Measurements from ENCODE around the gene FLOT1.
A peak's percentile ranks its signal among the peaks of the same experiment; 100 is the strongest.

The FLOT1 gene

DNA sequence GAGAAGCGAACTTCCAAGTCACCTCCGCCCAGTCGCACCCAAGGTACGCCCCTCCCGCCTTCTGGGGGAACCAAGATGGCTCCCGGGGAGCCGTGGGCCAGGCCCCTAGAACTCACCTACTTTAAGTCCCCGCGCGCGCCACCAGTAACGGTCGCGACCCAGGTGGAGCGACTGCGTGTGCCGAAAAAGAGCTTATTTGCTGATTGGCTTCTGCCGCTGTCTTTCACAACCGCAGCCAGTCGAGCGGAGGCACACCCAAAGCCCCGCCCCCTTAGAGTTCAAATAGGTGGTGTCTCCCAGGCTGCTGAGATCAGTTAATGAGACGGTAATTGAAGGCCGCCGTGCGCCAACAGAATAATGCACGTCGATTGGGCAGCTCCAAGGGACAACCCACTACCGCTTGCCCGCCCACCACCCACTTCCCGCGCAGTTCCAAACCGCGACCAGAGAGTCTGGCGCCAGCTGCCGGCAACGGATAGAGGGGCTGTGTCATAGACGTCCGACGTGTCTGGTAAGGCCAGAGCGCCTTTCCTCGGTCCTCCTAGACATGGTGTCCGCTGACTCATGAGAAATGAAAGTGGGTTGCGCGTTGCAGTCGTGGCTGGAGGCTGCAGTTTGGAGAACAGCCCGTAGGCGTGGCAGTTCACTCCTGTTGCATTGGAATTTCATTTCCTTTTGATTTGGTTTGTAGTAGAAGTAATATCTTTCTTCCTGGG, 25.2 kb downstream of the FLOT1 start, which contains the start of gene MDC1:
Gene MDC1, minus strand, starts transcription at position 153 of the 716 bp plus-strand sequence. CDS start 2,106 bp downstream, outside the sequence.
- H3K36me3 ChIP-seq (ENCODE audit: insufficient read depth, low read length): peaks cover 48% of the 10 kb centered on the region
- DNase-seq (ENCODE audit: low read depth, low spot score): peak; percentile 99
- H3K27ac ChIP-seq: peak within 1 kb of the TSS; percentile 98
- H3K9ac ChIP-seq (ENCODE audit: insufficient read length): peak within 1 kb of the TSS; percentile 86
- H3K9me3 ChIP-seq (ENCODE audit: low read depth, low read length): no peaks in the 10 kb centered on the region
- H3K4me3 ChIP-seq: peak within 1 kb of the TSS; percentile 78
- TF ChIP-seq EZH2 (IDR thresholded peaks at IDR 0.05): no peak
- no peak for TF ChIP-seq FOXP2 (optimal IDR thresholded peaks at IDR 0.05; ENCODE audit: control extremely low read depth, extremely low read length, insufficient read depth)
- peak; percentile 90 for TF ChIP-seq POLR2AphosphoS5 (IDR thresholded peaks at IDR 0.05; ENCODE audit: borderline replicate concordance, low read depth, low read length)

GRCh38 chr6:30716879-30717128, 25.7 kb downstream of the FLOT1 start:
- TF ChIP-seq POLR2AphosphoS5 (IDR thresholded peaks at IDR 0.05; ENCODE audit: borderline replicate concordance, low read depth, low read length) (no peak), FOXP2 (optimal IDR thresholded peaks at IDR 0.05; ENCODE audit: control extremely low read depth, extremely low read length, insufficient read depth) (no peak), EZH2 (IDR thresholded peaks at IDR 0.05) (no peak)
- DNase-seq (ENCODE audit: low read depth, low spot score): no peak
- Histone ChIP-seq H3K36me3 (ENCODE audit: insufficient read depth, low read length) (peaks cover 47% of the 10 kb centered on the region), H3K9ac (ENCODE audit: insufficient read length) (peak overlapping the region; percentile 82), H3K9me3 (ENCODE audit: low read depth, low read length) (no peaks in the 10 kb centered on the region), H3K4me3 (peak overlapping the region; percentile 78), H3K27ac (peak overlapping the region; percentile 95)

DNA sequence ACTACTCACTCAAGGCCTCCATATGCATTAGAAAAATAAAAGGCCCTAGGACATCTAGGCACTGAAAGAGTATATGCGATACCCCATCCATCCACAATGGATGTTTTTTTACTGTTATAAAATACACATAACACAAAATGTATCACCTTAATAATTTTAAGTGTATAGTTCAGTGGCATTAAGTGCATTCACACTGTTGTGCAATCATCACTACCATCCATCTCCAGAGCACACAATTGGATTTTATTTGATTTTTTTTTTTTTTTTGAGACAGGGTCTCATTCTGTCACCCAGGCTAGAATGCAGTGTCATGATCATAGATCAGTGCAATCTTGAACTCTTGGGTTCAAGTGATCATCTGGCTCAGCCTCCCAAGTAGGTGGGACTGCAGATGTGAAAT, 28.2 kb downstream of the FLOT1 start:
- Histone ChIP-seq H3K4me3 (no peak overlapping the region), H3K27ac (no peak overlapping the region), H3K36me3 (ENCODE audit: insufficient read depth, low read length) (peaks cover 53% of the 10 kb centered on the region), H3K9ac (ENCODE audit: insufficient read length) (no peak overlapping the region), H3K9me3 (ENCODE audit: low read depth, low read length) (no peaks in the 10 kb centered on the region)
- no peak for DNase-seq (ENCODE audit: low read depth, low spot score)
- no peak for TF ChIP-seq FOXP2 (optimal IDR thresholded peaks at IDR 0.05; ENCODE audit: control extremely low read depth, extremely low read length, insufficient read depth)
- TF ChIP-seq POLR2AphosphoS5 (IDR thresholded peaks at IDR 0.05; ENCODE audit: borderline replicate concordance, low read depth, low read length): no peak
- no peak for TF ChIP-seq EZH2 (IDR thresholded peaks at IDR 0.05)

DNA sequence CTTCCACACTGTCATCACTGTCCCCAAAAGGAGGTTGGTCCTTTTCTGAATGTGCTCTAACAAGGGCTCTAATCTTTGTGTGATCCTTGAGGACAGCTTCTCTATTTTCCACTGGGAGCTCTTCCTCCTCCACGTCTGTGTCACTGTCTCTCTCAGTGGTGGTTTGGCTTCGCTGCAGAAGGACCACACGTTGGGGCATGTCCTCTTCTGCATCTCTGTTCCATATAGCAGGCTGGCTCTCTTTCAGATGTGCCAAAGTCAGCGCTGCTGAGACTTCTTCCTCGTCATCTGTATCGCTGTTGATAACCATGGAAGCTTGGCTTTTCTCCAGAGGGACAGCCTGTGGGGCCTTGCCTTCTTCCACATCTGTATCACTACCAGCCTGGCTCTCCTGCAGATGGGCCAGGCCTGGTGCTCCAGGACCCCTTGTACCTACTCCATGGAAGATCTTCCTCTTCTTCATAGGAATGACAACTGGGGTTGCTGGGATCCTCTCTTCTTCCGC, 30.0 kb downstream of the FLOT1 start:
- DNase-seq (ENCODE audit: low read depth, low spot score): no peak
- H3K27ac ChIP-seq: no peak overlapping the region
- H3K9me3 ChIP-seq (ENCODE audit: low read depth, low read length): no peaks in the 10 kb centered on the region
- no peak overlapping the region for H3K9ac ChIP-seq (ENCODE audit: insufficient read length)
- TF ChIP-seq FOXP2 (optimal IDR thresholded peaks at IDR 0.05; ENCODE audit: control extremely low read depth, extremely low read length, insufficient read depth) (no peak), EZH2 (IDR thresholded peaks at IDR 0.05) (no peak), POLR2AphosphoS5 (IDR thresholded peaks at IDR 0.05; ENCODE audit: borderline replicate concordance, low read depth, low read length) (no peak)
- peaks cover 58% of the 10 kb centered on the region for H3K36me3 ChIP-seq (ENCODE audit: insufficient read depth, low read length)
- H3K4me3 ChIP-seq: no peak overlapping the region

GRCh38 chr6:30711758-30712380, 30.6 kb downstream of the FLOT1 start:
- Histone ChIP-seq H3K36me3 (ENCODE audit: insufficient read depth, low read length) (peaks cover 58% of the 10 kb centered on the region), H3K9ac (ENCODE audit: insufficient read length) (no peak overlapping the region), H3K9me3 (ENCODE audit: low read depth, low read length) (no peaks in the 10 kb centered on the region), H3K27ac (no peak overlapping the region), H3K4me3 (no peak overlapping the region)
- DNase-seq (ENCODE audit: low read depth, low spot score): no peak
- TF ChIP-seq EZH2 (IDR thresholded peaks at IDR 0.05): no peak
- no peak for TF ChIP-seq POLR2AphosphoS5 (IDR thresholded peaks at IDR 0.05; ENCODE audit: borderline replicate concordance, low read depth, low read length)
- no peak for TF ChIP-seq FOXP2 (optimal IDR thresholded peaks at IDR 0.05; ENCODE audit: control extremely low read depth, extremely low read length, insufficient read depth)

DNA sequence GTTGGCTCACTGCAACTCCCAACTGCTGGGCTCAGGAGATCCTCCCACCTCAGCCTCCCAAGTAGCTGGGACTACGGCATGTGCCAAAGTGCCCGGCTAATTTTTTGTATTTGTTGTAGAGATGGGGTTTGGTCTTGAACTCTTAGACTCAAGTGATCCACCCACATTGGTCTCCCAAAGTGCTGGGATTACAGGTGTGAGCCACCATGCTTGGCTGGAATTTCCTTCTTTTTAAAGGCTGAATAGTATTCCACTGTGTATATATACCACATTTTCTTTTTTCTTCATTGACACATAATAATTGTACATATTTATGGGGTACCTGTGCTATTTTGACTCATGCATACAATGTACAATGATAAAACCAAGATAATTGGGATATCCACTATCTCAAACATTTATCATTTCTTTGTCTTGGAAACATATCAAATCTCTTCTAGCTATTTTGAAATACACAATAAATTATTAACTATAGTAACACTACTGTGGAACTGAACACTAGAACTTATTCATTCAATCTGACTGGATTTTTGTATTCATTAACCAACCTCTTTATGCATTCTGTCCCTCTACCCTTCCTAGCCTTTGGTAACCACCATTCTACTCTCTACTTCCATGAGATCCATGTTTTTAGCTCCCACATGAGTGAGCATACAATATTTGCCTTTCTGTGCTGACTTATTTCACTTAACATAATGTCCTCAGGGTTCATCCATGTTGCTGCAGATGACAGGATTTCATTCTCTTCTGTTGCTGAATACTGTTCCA, 33.2 kb downstream of the FLOT1 start:
- DNase-seq (ENCODE audit: low read depth, low spot score): no peak

DNA sequence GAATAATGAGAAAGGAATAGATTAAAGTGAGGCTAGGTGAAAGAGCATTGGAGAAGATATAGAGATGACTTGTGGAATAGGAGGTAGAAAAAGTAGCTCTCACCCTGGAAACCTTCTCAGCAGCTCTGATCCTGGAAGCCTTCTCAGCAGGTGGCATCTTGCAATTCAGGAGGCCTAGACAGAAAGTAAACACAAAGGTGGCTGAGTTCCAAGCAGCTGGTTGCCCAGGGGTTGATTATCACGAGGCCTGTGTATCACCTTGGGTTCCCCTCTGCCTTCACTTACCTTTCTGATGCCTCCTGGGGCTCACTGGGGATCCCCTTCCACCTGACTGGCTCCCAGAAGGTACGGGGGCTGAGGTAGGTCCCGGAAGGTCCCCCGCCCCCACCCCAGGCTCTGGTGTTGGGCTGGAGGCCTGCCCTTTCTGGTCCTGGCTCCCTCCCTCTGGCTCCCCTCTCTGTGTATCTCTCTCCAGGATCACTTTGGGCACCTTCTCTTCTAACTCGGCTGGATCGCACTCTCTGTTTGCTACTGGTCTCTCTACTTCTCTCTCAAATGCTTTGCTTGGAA, 35.1 kb downstream of the FLOT1 start:
- TF ChIP-seq EZH2 (IDR thresholded peaks at IDR 0.05) (no peak), POLR2AphosphoS5 (IDR thresholded peaks at IDR 0.05; ENCODE audit: borderline replicate concordance, low read depth, low read length) (no peak)
- no peak for DNase-seq (ENCODE audit: low read depth, low spot score)
- Histone ChIP-seq H3K27ac (peak overlapping the region; percentile 20; the same call in 1 of the 2 replicates), H3K36me3 (ENCODE audit: insufficient read depth, low read length) (peaks cover 43% of the 10 kb centered on the region; the same call in 1 of the 2 replicates), H3K4me3 (no peak overlapping the region), H3K9me3 (ENCODE audit: low read depth, low read length) (no peaks in the 10 kb centered on the region), H3K9ac (ENCODE audit: insufficient read length) (peak overlapping the region; percentile 13)

More for the DNA sequence above, 33.2 kb downstream of the FLOT1 start:
- no peak overlapping the region for H3K27ac ChIP-seq
- TF ChIP-seq POLR2AphosphoS5 (IDR thresholded peaks at IDR 0.05; ENCODE audit: borderline replicate concordance, low read depth, low read length) (no peak), EZH2 (IDR thresholded peaks at IDR 0.05) (no peak), FOXP2 (optimal IDR thresholded peaks at IDR 0.05; ENCODE audit: control extremely low read depth, extremely low read length, insufficient read depth) (no peak)
- H3K4me3 ChIP-seq: no peak overlapping the region
- H3K9ac ChIP-seq (ENCODE audit: insufficient read length): no peak overlapping the region
- H3K9me3 ChIP-seq (ENCODE audit: low read depth, low read length): no peaks in the 10 kb centered on the region
- peaks cover 49% of the 10 kb centered on the region for H3K36me3 ChIP-seq (ENCODE audit: insufficient read depth, low read length)

GRCh38 chr6:30705620-30706019, 36.9 kb downstream of the FLOT1 start:
- no peaks in the 10 kb centered on the region for H3K9me3 ChIP-seq (ENCODE audit: low read depth, low read length)
- DNase-seq (ENCODE audit: low read depth, low spot score): no peak
- no peak overlapping the region for H3K9ac ChIP-seq (ENCODE audit: insufficient read length)
- TF ChIP-seq EZH2 (IDR thresholded peaks at IDR 0.05) (no peak), POLR2AphosphoS5 (IDR thresholded peaks at IDR 0.05; ENCODE audit: borderline replicate concordance, low read depth, low read length) (no peak), FOXP2 (optimal IDR thresholded peaks at IDR 0.05; ENCODE audit: control extremely low read depth, extremely low read length, insufficient read depth) (no peak)
- H3K4me3 ChIP-seq: no peak overlapping the region
- no peak overlapping the region for H3K27ac ChIP-seq
- peaks cover 30% of the 10 kb centered on the region; the same call in 1 of the 2 replicates for H3K36me3 ChIP-seq (ENCODE audit: insufficient read depth, low read length)

Data from SK-N-MC (cell line).